ENCODE measurements around the gene FGFR2. TPM values are rescaled to one million over a fixed set of nuclear protein-coding genes. Genes with fewer than 3 reads are reported as not detected.

The FGFR2 gene
- polyA plus RNA-seq, 1 donor from 2014 or later, result not detected

DNA sequence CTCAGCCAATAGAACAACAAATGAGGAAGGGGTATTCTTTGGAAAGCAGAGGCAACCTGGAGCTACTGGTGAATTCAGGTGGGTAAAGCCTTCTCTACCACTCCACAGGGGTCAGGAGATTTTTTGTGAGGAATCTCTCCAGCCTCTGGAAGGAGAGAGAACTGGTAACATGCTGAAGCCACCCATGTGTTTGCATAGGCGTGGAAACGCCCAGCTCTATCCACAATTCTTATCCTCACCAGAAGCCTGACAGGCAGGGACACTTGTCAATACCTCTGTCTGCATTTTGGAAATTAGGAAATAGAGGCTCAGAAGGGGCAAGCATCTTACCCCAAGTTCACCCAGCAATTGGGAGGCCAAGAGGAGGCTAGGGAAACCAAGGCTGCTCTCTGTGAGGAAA lies 133.7 kb downstream of the FGFR2 start:
- Mint-ChIP-seq H3K9me3 (peaks cover 0 to 5% (median 0%) of the 10 kb centered on the region in 3 donors), H3K27me3 (no peaks in the 10 kb centered on the region), H3K27ac (no peak overlapping the region), H3K4me1 (peaks cover 0 to 3% (median 0%) of the 10 kb centered on the region in 3 donors), H3K4me3 (no peak overlapping the region), H3K36me3 (no peaks in the 10 kb centered on the region)

DNA sequence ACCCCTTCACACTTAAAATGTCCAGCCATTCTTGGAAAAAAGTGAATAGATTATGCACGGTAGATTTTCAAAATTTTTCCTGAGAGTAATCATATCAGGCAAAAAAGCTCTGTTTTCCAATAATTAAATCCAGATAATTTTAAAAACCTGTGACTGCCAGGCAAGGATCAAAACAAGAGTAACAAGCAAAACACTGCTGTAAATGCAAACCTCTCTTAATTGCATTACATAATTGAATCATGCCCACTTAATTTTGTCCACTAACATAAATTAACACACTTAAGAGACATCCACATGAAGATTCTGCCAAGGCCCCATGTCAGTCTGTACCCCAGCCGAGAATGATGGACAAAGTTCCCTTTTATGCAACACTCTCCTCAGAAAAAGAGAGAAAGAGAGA lies 135.3 kb downstream of the FGFR2 start:
- Mint-ChIP-seq H3K27me3 (no peaks in the 10 kb centered on the region), H3K36me3 (no peaks in the 10 kb centered on the region), H3K27ac (no peak overlapping the region), H3K9me3 (peaks cover 0 to 5% (median 0%) of the 10 kb centered on the region in 3 donors), H3K4me1 (no peaks in the 10 kb centered on the region), H3K4me3 (no peak overlapping the region)

DNA sequence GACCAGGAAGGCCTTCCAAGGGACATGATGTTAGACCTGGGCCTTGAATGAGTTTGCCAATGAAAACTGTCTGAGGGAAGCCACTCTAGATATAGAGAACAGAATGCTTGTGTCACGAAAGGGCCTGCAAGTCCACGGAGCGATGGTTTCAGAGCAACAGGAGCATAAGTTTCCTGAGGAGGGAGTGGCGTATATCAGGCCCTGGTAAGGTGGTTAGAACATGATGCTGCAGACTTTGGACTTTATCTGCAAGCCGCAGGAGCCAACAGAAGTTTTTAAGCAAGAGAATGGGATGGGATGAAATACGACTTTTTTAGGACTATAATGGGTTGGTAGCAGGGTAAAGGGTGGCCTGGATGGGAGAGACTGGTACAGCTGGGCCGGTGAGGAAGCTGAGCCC lies 136.0 kb downstream of the FGFR2 start:
- no peaks in the 10 kb centered on the region for H3K4me1 Mint-ChIP-seq
- no peak overlapping the region for H3K4me3 Mint-ChIP-seq
- H3K27me3 Mint-ChIP-seq, result no peaks in the 10 kb centered on the region

DNA sequence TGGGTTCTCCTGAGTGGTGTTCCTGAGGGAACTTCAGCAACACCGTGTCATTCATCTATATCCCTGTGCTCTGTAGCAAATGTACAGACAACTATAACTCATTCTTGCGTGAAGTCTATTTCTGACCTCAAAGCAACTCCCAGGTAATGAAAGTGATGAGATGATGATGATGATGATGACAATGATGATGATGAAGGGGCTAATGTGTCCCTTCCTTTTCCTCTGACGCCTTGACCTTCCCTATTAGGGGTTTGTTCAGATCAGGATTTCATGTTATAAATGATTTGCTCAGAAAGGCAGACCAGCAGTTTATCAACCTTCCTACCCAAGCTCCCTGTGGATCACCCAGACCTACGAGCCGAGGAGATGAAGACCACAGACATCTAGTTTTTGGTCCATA lies 136.9 kb downstream of the FGFR2 start:
- H3K9me3 Mint-ChIP-seq, result peaks cover 0 to 3% (median 2%) of the 10 kb centered on the region in 3 donors
- H3K4me1 Mint-ChIP-seq, result no peaks in the 10 kb centered on the region
- H3K36me3 Mint-ChIP-seq, result no peaks in the 10 kb centered on the region
- H3K27me3 Mint-ChIP-seq, result no peaks in the 10 kb centered on the region
- no peak overlapping the region for H3K4me3 Mint-ChIP-seq
- H3K27ac Mint-ChIP-seq, result no peak overlapping the region

More for the DNA sequence above, 136.0 kb downstream of the FGFR2 start:
- H3K27ac Mint-ChIP-seq, result no peak overlapping the region
- H3K9me3 Mint-ChIP-seq, result peaks cover 0 to 3% (median 0%) of the 10 kb centered on the region in 3 donors
- no peaks in the 10 kb centered on the region for H3K36me3 Mint-ChIP-seq

DNA sequence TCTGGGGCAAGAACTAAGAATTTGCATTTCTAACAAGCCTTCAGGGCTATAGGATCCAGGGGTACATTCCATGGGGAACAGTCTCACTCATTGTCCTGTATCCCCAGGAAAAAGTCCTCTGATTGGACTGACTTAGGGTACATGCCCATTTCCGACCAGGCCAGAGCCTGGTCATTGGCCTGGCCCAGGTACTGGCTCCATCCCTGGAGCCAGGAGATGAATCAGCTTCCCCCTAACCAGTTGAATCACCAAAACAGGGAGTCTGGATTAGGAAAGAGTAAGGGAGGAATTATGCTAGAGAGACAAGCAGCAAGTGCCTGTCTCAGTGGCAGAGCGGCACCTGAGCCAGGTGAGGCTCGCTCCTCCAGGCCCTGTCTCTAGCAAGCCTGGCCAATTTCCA lies 137.5 kb downstream of the FGFR2 start:
- H3K27ac Mint-ChIP-seq, result no peak overlapping the region

DNA sequence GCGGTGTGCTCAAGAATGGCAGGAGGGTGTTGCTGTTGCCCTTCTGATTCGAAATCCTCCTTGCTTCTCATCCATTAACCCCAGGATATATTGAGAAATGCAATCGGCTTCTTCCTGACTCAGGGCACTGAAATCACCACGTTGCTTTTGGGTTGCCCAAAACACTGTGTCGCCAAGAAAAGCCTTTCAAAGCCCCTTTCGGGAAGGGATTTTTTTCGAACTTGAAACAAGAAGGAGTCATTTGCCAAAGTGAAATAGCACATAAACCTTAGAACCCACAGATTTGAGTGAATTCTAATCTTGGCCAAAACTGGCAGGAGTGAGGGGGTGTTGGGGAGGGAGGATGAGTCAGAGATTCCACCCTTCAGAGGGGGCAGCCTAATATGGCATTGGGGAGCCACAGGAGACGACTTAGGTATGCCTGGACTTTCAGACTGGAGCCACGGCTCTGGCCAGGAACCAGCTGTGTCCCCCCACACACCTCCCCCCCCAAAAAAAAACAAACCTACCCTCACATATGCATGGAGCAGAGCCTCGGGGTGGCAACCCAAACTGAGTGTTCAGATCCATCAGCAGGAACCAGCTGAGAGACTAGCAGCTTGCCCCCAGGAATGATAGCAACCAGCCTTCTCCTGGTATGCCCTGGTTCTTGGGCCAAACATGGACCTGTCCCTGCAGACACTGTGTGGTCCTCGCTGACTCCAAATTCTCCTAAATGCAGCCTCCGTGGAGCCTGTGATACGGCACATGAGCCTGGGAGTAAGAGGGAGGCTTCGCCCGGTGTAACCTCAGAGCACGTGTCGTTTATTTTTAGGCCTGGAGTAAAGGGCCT lies 138.4 kb downstream of the FGFR2 start:
- Mint-ChIP-seq H3K9me3 (peaks cover 0 to 2% (median under 1%) of the 10 kb centered on the region in 3 donors), H3K36me3 (no peaks in the 10 kb centered on the region), H3K27me3 (no peaks in the 10 kb centered on the region), H3K4me1 (no peaks in the 10 kb centered on the region), H3K4me3 (no peak overlapping the region), H3K27ac (no peak overlapping the region)

More for the DNA sequence above, 137.5 kb downstream of the FGFR2 start:
- Mint-ChIP-seq H3K9me3 (peaks cover 0 to 3% (median 2%) of the 10 kb centered on the region in 3 donors), H3K36me3 (no peaks in the 10 kb centered on the region), H3K27me3 (no peaks in the 10 kb centered on the region), H3K4me3 (no peak overlapping the region), H3K4me1 (no peaks in the 10 kb centered on the region)

DNA sequence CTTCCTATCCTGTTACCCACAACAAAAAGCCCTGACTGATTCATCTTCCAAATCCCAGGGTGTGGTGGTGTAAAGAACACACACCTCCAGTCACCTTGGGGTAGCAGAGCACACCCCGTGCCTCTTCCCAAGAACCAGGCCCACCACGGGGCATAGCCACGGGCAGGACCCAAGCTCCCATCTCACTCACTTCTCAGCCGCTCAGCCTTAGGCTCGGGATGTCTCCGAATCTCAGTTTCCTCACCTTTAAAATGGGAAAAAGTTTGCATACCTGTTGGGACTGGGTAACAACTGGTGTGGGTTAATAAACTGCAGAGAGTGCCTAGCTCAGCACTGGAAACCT lies 139.0 kb downstream of the FGFR2 start:
- H3K4me1 Mint-ChIP-seq, result no peaks in the 10 kb centered on the region
- H3K36me3 Mint-ChIP-seq, result no peaks in the 10 kb centered on the region
- H3K4me3 Mint-ChIP-seq, result no peak overlapping the region
- H3K27ac Mint-ChIP-seq, result no peak overlapping the region
- H3K27me3 Mint-ChIP-seq, result no peaks in the 10 kb centered on the region
- peaks cover 0 to 2% (median under 1%) of the 10 kb centered on the region in 3 donors for H3K9me3 Mint-ChIP-seq

DNA sequence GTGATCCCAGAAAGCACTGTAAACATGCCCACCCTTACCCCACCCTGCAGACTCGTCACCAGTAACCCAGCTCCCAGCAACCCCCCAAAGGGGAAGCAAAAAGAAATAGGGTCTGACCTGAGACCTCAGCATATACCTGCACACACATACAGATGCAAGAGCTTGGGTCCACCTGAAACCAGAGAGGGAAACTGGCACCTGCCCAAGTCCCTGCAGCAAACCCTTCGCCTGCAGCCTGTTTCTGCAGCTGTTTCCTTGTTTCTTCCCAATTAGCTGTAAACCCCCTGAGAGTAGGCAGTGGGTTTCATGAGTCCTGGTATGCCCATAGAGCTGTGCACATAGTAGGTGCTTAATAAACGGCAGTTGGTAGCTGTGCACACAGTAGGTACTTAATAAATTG lies 140.5 kb downstream of the FGFR2 start:
- Mint-ChIP-seq H3K27ac (no peak overlapping the region), H3K36me3 (peaks cover 2% of the 10 kb centered on the region)

DNA sequence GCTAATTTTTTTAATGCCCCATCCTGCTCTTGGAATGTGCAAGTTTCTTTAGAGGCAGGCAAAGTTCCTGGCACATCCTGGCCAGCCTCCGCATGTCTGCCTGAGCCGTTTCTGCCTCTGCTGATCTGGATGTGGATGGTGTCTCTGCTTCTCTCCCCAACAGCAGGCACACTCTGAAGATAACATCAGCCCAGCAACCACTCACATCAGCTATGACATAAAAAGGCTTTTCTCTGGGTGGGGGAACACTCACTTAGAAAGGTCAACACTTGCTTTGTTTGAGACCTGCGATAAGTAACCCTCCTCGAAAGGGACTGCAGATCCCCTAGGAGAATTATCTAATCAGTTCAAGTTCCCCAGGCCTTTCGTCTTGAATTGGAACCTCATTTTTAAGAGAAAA lies 142.9 kb downstream of the FGFR2 start:
- H3K4me1 Mint-ChIP-seq, result no peaks in the 10 kb centered on the region
- H3K36me3 Mint-ChIP-seq, result peaks cover 2% of the 10 kb centered on the region
- H3K27ac Mint-ChIP-seq, result no peak overlapping the region
- H3K9me3 Mint-ChIP-seq, result peaks cover 0 to 2% (median 1%) of the 10 kb centered on the region in 3 donors
- no peaks in the 10 kb centered on the region for H3K27me3 Mint-ChIP-seq
- H3K4me3 Mint-ChIP-seq, result no peak overlapping the region

More for the DNA sequence above, 140.5 kb downstream of the FGFR2 start:
- Mint-ChIP-seq H3K4me3 (no peak overlapping the region), H3K27me3 (no peaks in the 10 kb centered on the region), H3K9me3 (peaks cover 0 to 2% (median 1%) of the 10 kb centered on the region in 3 donors), H3K4me1 (no peaks in the 10 kb centered on the region)

DNA sequence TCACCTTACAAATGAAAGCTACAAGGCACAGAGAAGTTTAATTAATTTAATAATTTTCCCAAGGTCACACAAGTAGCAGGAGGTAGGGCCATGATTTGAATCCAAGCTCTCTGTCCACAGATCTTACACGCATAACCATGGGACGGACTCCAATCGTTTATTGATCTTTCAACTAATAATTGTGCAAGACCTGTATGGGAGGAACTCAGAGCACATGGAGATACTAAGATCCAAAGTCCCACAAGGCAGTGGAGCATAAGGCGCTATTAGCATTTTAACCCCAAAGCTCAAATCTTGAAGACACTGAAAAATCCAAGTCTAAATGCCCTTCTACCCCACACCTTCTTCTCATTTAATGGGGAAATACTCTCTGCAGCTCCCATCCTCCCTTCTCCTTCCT lies 143.5 kb downstream of the FGFR2 start:
- Mint-ChIP-seq H3K27me3 (no peaks in the 10 kb centered on the region), H3K4me1 (no peaks in the 10 kb centered on the region), H3K36me3 (peaks cover 2% of the 10 kb centered on the region), H3K4me3 (no peak overlapping the region), H3K9me3 (peaks cover 0 to 2% (median 1%) of the 10 kb centered on the region in 3 donors), H3K27ac (no peak overlapping the region)

DNA sequence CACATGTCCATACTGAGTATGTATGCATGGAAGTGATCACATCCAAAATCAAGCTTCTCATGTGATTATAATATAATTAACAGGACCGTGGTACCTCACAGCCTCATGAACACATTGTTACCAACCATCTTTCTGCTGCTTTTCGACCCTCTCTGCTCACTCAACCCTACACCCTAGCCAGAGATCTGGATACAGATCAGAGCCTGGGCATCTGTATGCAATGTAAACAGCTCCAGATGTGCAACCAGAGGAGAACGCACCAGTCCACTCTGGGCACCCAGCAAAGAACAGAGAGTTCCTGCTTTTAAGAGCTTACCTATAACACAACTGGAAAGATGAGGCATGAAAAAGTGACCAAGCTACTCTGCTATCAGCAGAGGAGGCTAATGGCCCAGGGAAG lies 145.1 kb downstream of the FGFR2 start:
- H3K9me3 Mint-ChIP-seq, result peaks cover 0 to 5% (median 2%) of the 10 kb centered on the region in 3 donors
- peaks cover 2% of the 10 kb centered on the region for H3K36me3 Mint-ChIP-seq
- H3K27ac Mint-ChIP-seq, result no peak overlapping the region
- no peak overlapping the region for H3K4me3 Mint-ChIP-seq
- H3K27me3 Mint-ChIP-seq, result no peaks in the 10 kb centered on the region
- H3K4me1 Mint-ChIP-seq, result no peaks in the 10 kb centered on the region

DNA sequence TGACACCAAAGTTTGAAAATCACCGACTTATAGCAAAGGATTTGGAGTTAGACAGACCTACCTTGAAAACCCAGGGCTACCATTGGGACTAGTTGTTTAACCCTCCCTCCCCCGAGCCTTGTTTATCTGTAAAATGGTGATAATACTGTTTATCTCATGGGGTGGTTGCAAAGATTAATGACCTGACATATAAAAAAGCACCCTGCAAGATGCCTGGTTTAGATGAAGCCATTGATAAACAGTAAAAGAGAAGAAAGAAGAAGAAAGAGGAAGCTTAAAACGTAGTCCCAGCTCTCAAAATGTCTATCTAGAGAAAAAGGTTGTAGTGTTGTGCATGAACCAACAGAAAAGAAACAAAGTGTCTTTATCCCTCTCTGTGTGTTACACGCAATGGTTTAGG lies 145.7 kb downstream of the FGFR2 start:
- no peak overlapping the region for H3K27ac Mint-ChIP-seq
- H3K4me1 Mint-ChIP-seq, result no peaks in the 10 kb centered on the region
- H3K27me3 Mint-ChIP-seq, result no peaks in the 10 kb centered on the region
- peaks cover 0 to 5% (median 2%) of the 10 kb centered on the region in 3 donors for H3K9me3 Mint-ChIP-seq
- H3K36me3 Mint-ChIP-seq, result peaks cover 2% of the 10 kb centered on the region
- no peak overlapping the region for H3K4me3 Mint-ChIP-seq

DNA sequence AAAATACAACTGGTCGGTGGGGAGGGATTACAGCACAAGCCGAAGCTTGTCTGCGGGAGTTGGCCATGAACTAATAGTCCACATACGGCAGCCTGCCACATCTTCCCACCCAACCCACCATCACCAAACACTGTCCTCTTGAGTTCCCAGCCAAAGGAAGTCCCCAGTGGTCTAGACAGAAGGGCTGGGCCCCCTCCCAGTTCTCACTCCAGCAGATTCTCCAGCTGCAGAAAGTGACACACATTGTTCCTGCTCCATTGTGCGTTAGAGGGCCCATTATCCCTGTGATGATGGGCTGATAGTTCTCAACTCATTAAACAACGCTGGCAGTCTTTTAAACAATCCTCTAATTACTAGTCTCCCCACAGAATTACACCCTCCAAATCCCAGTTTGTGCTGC lies 148.0 kb downstream of the FGFR2 start:
- Mint-ChIP-seq H3K36me3 (peaks cover 2% of the 10 kb centered on the region), H3K27ac (no peak overlapping the region), H3K9me3 (peaks cover 0 to 5% (median 1%) of the 10 kb centered on the region in 3 donors), H3K4me1 (no peaks in the 10 kb centered on the region), H3K4me3 (no peak overlapping the region), H3K27me3 (no peaks in the 10 kb centered on the region)

DNA sequence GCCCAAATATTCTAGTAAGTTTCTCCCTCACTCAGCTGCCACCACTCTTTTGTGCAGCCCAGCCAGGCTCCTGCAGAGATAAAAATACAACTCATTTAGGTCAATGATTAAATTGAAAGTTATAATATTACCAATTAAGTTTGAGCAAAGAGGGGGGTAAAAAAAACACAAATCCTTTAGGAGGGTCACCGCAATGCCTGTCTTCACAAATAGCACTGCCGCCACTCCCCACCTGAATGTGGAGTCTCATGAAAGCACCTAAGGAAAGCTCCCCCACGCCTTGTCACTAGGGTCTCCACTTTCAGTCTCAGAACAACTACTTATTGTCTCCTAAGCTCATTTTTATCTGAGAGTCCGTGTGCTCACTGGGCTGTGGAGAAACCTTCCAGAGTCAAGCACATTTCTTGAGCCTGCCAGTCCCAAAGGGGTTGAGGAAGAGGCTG lies 148.7 kb downstream of the FGFR2 start:
- Mint-ChIP-seq H3K4me3 (no peak overlapping the region), H3K27me3 (no peaks in the 10 kb centered on the region), H3K36me3 (peaks cover 2% of the 10 kb centered on the region), H3K4me1 (no peaks in the 10 kb centered on the region), H3K9me3 (peaks cover 0 to 7% (median 1%) of the 10 kb centered on the region in 3 donors), H3K27ac (no peak overlapping the region)

DNA sequence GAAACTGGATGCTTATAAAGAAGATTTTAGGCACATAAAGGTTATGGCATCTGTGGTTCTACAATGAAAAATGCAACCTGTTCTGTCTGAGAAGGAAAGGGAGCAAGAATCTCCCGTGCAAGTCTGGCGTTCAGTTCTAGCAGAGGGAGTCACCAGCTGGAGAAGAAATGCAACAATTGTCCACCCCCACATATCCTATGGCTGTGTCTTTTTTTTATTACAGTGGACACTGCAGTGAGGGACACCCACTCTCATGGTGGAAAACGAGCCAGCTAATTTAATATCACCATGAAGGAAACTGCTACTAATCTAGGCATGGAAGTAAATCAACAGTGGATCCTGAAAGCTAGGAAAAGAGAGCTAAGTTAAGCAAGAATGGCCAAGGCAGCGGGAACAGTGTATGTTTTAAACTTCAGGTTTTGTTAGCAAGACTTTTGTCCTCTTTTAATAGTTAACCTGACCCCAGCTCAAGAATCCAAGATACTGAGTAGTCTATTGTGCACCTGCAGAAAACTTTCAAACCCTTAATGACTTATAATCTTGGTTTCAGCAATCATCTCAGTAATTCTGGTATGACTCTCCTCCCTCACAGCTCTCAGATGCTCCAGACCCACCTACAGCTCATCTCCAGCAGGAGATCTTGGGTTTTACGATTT lies 149.3 kb downstream of the FGFR2 start:
- peaks cover 0 to 6% (median 1%) of the 10 kb centered on the region in 3 donors for H3K9me3 Mint-ChIP-seq
- peaks cover 2% of the 10 kb centered on the region for H3K36me3 Mint-ChIP-seq

More for the DNA sequence above, 149.3 kb downstream of the FGFR2 start:
- Mint-ChIP-seq H3K27me3 (no peaks in the 10 kb centered on the region), H3K4me1 (no peaks in the 10 kb centered on the region), H3K27ac (no peak overlapping the region), H3K4me3 (no peak overlapping the region)
